Chondrocyte (in vitro differentiated cells): Measurements from ENCODE around the gene MRPL32. TPM values are rescaled to one million over a fixed set of nuclear protein-coding genes. Genes with fewer than 3 reads are reported as not detected.

ENCODE experiments used
- DNase-seq: peaks from one replicate; pipeline ENCODE4 v3.0.0; 2021; ENCODE audit warnings: mixed read lengths, low spot score
- H3K27ac Mint-ChIP-seq: one replicate; pipeline ENCODE4 v1.8.0; 2021; ENCODE audit warnings: mild to moderate bottlenecking, moderate library complexity, mixed read lengths; ENCODE audit not compliant: unreplicated experiment
- H3K27me3 Mint-ChIP-seq: 2 replicates; pipeline ENCODE4 v1.8.0; 2021; ENCODE audit warnings: low read depth, mixed read lengths
- H3K36me3 Mint-ChIP-seq: 2 replicates; pipeline ENCODE4 v1.8.0; 2021; ENCODE audit warnings: low read depth, mixed read lengths
- H3K4me1 Mint-ChIP-seq: 2 replicates; pipeline ENCODE4 v1.8.0; 2021; ENCODE audit warnings: low read depth, mild to moderate bottlenecking, mixed read lengths
- H3K4me3 Mint-ChIP-seq: one replicate; pipeline ENCODE4 v1.8.0; 2021; ENCODE audit warnings: mild to moderate bottlenecking, moderate library complexity, mixed read lengths; ENCODE audit not compliant: unreplicated experiment
- H3K9me3 Mint-ChIP-seq: 2 replicates; pipeline ENCODE4 v1.8.0; 2021; ENCODE audit warnings: low read depth, mixed read lengths
- CTCF ChIP-seq: fragments of 200-600 bp; sonication (generic); IDR thresholded peaks from 2 replicates; pipeline ENCODE4 v1.5.0; 2021; ENCODE audit warnings: antibody characterized with exemption, mild to moderate bottlenecking, moderate library complexity
- total RNA-seq: library from RNA; stranded (reverse); gene quantifications from 3 replicates; pipeline ENCODE4 v1.2.1, GENCODE V29; 2021

Gene MRPL32
- total RNA-seq, 1 donor from 2014 or later = 35.9 TPM

- Mint-ChIP-seq H3K4me3 (no peak overlapping the region), H3K27ac (no peak overlapping the region), H3K4me1 (peaks cover 45% of the 10 kb centered on the region), H3K36me3 (peaks cover 11% of the 10 kb centered on the region), H3K9me3 (no peaks in the 10 kb centered on the region), H3K27me3 (no peaks in the 10 kb centered on the region)
- no peak for DNase-seq
- no peak for TF ChIP-seq CTCF
These were observed 3.4 kb upstream of the MRPL32 start for GRCh38 chr7:42928754-42929153.

- DNase-seq = no peak
- peak overlapping the region; percentile 18 for H3K27ac Mint-ChIP-seq
- TF ChIP-seq CTCF = no peak
- H3K9me3 Mint-ChIP-seq = no peaks in the 10 kb centered on the region
- H3K4me3 Mint-ChIP-seq = no peak overlapping the region
- H3K4me1 Mint-ChIP-seq = peaks cover 50% of the 10 kb centered on the region
- no peaks in the 10 kb centered on the region for H3K27me3 Mint-ChIP-seq
- H3K36me3 Mint-ChIP-seq = peaks cover 9% of the 10 kb centered on the region
These were observed 2.7 kb upstream of the MRPL32 start for GRCh38 chr7:42929449-42929848.

GRCh38 chr7:42930889-42931288, 1.3 kb upstream of the MRPL32 start:
- no peak for TF ChIP-seq CTCF
- DNase-seq = no peak
- H3K36me3 Mint-ChIP-seq = peaks cover 6% of the 10 kb centered on the region
- H3K4me3 Mint-ChIP-seq = peak overlapping the region; percentile 97
- peak overlapping the region; percentile 99 for H3K27ac Mint-ChIP-seq
- peaks cover 43% of the 10 kb centered on the region for H3K4me1 Mint-ChIP-seq
- no peaks in the 10 kb centered on the region for H3K27me3 Mint-ChIP-seq
- no peaks in the 10 kb centered on the region for H3K9me3 Mint-ChIP-seq

GRCh38 chr7:42931447-42931833, 736 bp upstream of the MRPL32 start:
- peaks cover 43% of the 10 kb centered on the region for H3K4me1 Mint-ChIP-seq
- peak overlapping the region; percentile 99 for H3K27ac Mint-ChIP-seq
- no peak for DNase-seq
- H3K4me3 Mint-ChIP-seq = peak overlapping the region; percentile 97
- peaks cover 9% of the 10 kb centered on the region for H3K36me3 Mint-ChIP-seq
- H3K9me3 Mint-ChIP-seq = no peaks in the 10 kb centered on the region
- no peak for TF ChIP-seq CTCF
- no peaks in the 10 kb centered on the region for H3K27me3 Mint-ChIP-seq

- TF ChIP-seq CTCF = no peak
- Mint-ChIP-seq H3K36me3 (peaks cover 13% of the 10 kb centered on the region), H3K27me3 (no peaks in the 10 kb centered on the region), H3K4me1 (peaks cover 43% of the 10 kb centered on the region), H3K9me3 (no peaks in the 10 kb centered on the region), H3K27ac (peak overlapping the region; percentile 99), H3K4me3 (peak overlapping the region; percentile 97)
- DNase-seq = no peak
These were observed 825 bp downstream of the MRPL32 start for GRCh38 chr7:42932811-42933591.
